Ishikawa (cell line): ENCODE results near the gene TSPAN11.

Experiments used
- CEBPB ChIP-seq: IDR thresholded peaks from 2 replicates; pipeline ENCODE4 v1.6.1; 2012
- FOXM1 ChIP-seq: IDR thresholded peaks from 2 replicates; pipeline ENCODE4 v1.6.1; 2012; ENCODE audit warnings: low read depth, borderline replicate concordance
- MAX ChIP-seq: IDR thresholded peaks from 2 replicates; pipeline ENCODE4 v1.6.1; 2012
- TAF1 ChIP-seq: IDR thresholded peaks from 2 replicates; pipeline ENCODE4 v1.6.1; 2012; ENCODE audit warnings: low read depth, mild to moderate bottlenecking
- TCF12 ChIP-seq: IDR thresholded peaks from 2 replicates; pipeline ENCODE4 v1.6.1; 2012; ENCODE audit warnings: low read depth
- ZBTB7A ChIP-seq: IDR thresholded peaks from 2 replicates; pipeline ENCODE4 v1.6.1; 2012; ENCODE audit warnings: low read depth

- TF ChIP-seq MAX (no peak), FOXM1 (no peak), TAF1 (no peak), TCF12 (no peak), ZBTB7A (no peak), CEBPB (no peak)
Measured at GRCh38 chr12:31033681-31034080, 107.1 kb downstream of the TSPAN11 start.
